Measurements from ENCODE around the gene ZFYVE16. TPM values are rescaled to one million over a fixed set of nuclear protein-coding genes. Genes with fewer than 3 reads are reported as not detected.
"Not testable (repeated sequence)": the region's sequence is repeated elsewhere in the genome, so short reads cannot be mapped to it uniquely, and the experiment has no call there.

ZFYVE16 gene
- total and polyA plus RNA-seq, 7 donors: 8.6 to 43.2 (median 29.6) TPM

DNA sequence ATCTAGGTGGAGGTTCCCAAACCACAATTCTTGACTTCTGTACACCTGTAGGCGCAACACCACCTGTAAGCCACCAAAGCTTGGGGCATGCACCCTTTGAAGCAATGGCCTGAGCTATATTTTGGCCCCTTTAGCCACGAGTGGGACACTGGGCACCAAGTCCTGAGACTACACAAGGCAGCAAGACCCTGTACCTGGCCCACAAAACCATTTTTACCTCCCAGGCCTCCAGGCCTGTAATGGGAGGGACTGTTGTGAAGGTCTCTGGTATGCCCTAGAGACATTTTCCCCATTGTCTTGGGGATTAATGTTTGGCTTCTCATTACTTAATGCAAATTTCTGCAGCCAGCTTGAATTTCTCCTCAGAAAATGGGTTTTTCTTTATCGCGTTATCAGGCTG is 55.4 kb downstream of the ZFYVE16 start:
- no peak for DNase-seq
- intact Hi-C loops (cut with DNase I): no loop called here
- no peaks in the 10 kb centered on the region for H3K4me1 ChIP-seq
- H3K9me3 ChIP-seq: peaks cover 0 to 3% (median under 1%) of the 10 kb centered on the region in 4 donors
- WGBS, 2 donors: 94 to 96% methylated on average over 4 of the region's 4 CpGs
- H3K27me3 ChIP-seq: no peaks in the 10 kb centered on the region
- TF ChIP-seq EP300 (IDR thresholded peaks at IDR 0.05): no peak
- TF ChIP-seq POLR2AphosphoS5 (IDR thresholded peaks at IDR 0.05): no peak
- TF ChIP-seq, protein P1, sequence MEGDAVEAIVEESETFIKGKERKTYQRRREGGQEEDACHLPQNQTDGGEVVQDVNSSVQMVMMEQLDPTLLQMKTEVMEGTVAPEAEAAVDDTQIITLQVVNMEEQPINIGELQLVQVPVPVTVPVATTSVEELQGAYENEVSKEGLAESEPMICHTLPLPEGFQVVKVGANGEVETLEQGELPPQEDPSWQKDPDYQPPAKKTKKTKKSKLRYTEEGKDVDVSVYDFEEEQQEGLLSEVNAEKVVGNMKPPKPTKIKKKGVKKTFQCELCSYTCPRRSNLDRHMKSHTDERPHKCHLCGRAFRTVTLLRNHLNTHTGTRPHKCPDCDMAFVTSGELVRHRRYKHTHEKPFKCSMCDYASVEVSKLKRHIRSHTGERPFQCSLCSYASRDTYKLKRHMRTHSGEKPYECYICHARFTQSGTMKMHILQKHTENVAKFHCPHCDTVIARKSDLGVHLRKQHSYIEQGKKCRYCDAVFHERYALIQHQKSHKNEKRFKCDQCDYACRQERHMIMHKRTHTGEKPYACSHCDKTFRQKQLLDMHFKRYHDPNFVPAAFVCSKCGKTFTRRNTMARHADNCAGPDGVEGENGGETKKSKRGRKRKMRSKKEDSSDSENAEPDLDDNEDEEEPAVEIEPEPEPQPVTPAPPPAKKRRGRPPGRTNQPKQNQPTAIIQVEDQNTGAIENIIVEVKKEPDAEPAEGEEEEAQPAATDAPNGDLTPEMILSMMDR (IDR thresholded peaks at IDR 0.05): no peak
- TF ChIP-seq POLR2A (IDR thresholded peaks at IDR 0.05): no peak
- no peak overlapping the region for H3K4me3 ChIP-seq
- H3K27ac ChIP-seq: no peak overlapping the region
- H3K36me3 ChIP-seq: peaks cover 0 to 84% (median 21%) of the 10 kb centered on the region in 4 donors

DNA sequence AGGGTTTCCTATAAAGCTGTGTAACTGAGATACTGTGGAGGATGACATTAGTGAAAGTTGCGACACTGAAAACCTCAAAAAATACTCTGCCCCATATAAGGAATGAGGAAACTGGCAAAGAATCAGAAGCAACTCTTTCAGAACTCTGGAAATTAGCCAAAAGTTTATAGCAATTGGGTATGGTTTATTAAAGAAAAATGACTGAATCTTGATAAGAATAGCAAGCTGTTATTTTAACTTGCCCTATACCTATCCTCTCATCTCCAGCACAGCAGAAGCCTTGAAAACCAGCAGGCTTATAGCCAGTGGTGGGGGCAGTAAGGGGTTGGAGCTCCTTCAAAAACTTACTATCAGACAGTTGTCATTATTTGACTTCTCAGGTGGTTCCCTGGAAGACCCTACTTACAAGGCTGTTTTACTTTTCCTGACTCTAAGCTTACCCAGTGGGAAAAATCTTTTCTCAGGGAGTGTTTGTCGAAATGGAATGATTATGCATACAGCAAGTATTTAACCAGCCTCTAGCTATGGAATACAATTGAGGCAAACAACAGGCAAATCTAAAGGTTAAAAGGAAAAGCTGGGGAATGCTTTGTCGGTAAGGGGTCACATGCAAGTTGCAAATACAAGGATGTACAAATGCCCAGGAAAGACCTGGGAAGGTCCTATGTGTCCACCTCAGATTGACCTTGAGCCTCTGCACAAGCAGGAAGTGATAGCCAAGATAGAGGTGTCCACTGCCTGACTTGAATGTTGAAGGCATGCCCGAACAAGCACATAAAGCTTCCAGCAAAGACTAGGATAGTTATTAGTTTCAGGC is 59.0 kb downstream of the ZFYVE16 start:
- H3K36me3 ChIP-seq: peaks cover 3 to 75% (median 19%) of the 10 kb centered on the region in 4 donors
- intact Hi-C loops (cut with DNase I): no loop called here
- H3K27ac ChIP-seq: no peak overlapping the region
- no peaks in the 10 kb centered on the region for H3K27me3 ChIP-seq
- no peak overlapping the region for H3K4me3 ChIP-seq
- TF ChIP-seq, protein P1 (IDR thresholded peaks at IDR 0.05): no peak
- TF ChIP-seq POLR2AphosphoS5 (IDR thresholded peaks at IDR 0.05): no peak
- TF ChIP-seq EP300 (IDR thresholded peaks at IDR 0.05): no peak
- TF ChIP-seq POLR2A (IDR thresholded peaks at IDR 0.05): no peak
- peaks cover 4 to 10% (median 6%) of the 10 kb centered on the region in 4 donors for H3K9me3 ChIP-seq
- no peaks in the 10 kb centered on the region for H3K4me1 ChIP-seq
- DNase-seq: no peak
- WGBS, 2 donors: 72 to 77% methylated on average over 4 of the region's 4 CpGs

DNA sequence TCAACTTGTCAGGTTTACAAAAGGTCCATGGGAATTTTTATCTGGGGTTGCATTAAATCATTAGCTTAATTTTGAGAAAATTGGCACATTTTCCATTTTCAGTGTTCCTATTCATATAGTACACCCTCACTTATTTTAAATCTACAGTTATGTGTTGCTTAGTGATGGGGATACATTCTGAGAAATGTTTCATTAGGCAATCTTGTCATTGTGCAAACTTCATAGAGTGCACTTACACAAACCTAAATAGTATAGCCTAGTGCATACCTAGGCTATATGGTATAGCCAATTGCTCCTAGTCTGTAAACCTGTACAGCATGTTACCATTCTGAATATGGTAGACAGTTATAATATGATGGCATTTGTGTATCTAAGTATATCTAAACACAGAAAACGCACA is 60.3 kb downstream of the ZFYVE16 start:
- peaks cover 3 to 67% (median 11%) of the 10 kb centered on the region in 4 donors for H3K36me3 ChIP-seq
- TF ChIP-seq POLR2A (IDR thresholded peaks at IDR 0.05) (no peak), EP300 (IDR thresholded peaks at IDR 0.05) (no peak), POLR2AphosphoS5 (IDR thresholded peaks at IDR 0.05) (no peak)
- TF ChIP-seq, protein P1 (IDR thresholded peaks at IDR 0.05): no peak
- intact Hi-C loops (cut with DNase I): no loop called here
- DNase-seq: no peak
- H3K4me1 ChIP-seq: no peaks in the 10 kb centered on the region
- no peak overlapping the region for H3K4me3 ChIP-seq
- no peaks in the 10 kb centered on the region for H3K27me3 ChIP-seq
- H3K27ac ChIP-seq: no peak overlapping the region
- 96% methylated on average over 1 of the region's 1 CpG for WGBS, 2 donors
- peaks cover 4 to 10% (median 6%) of the 10 kb centered on the region in 4 donors for H3K9me3 ChIP-seq

DNA sequence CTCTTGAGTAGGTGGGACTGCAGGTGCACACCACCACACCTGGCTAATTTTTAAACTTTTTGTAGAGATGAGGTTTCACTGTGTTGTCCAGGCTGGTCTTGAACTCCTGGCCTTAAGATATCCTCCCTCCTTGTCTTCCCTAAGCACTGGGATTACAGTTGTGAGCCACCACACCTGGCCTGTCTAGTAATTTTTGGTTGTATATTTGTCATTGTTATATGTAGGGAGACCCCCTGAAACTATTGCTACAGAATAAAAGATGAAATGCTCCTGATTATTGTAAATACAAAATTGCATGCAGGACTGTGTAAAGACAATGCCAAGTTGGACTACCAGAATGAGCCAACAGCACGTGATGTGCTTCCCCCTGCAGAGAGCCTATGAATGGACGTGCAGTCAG is 62.8 kb downstream of the ZFYVE16 start:
- H3K27me3 ChIP-seq; DNase-seq; H3K27ac ChIP-seq; H3K4me1 ChIP-seq; intact Hi-C loops (cut with DNase I); H3K4me3 ChIP-seq; H3K9me3 ChIP-seq: not testable (repeated sequence)
- 95 to 98% methylated on average over 2 of the region's 2 CpGs for WGBS, 2 donors
- peaks cover 3 to 69% (median 12%) of the 10 kb centered on the region in 4 donors for H3K36me3 ChIP-seq

DNA sequence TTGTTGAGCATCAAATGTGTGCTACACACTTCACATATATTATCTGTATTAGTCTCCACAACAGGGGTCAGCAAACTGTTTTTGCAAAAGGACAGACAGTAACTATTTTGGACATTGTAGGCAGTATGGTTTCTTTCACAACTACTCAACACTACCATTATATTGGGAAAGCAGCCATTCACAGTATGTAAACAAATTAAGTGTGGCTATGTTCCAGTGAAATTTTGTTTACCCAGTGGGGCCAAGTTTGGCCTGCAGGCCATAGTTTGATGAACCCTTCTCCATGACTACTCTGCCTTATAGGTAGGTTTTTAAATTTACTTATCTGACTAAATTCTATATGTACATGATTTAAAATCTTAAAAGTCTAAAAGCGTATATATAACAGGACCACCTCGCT is 67.1 kb downstream of the ZFYVE16 start:
- Histone ChIP-seq H3K27ac (no peak overlapping the region), H3K27me3 (no peaks in the 10 kb centered on the region), H3K4me1 (no peaks in the 10 kb centered on the region), H3K9me3 (peaks cover 4 to 7% (median 5%) of the 10 kb centered on the region in 4 donors), H3K4me3 (no peak overlapping the region), H3K36me3 (peaks cover 3 to 63% (median 15%) of the 10 kb centered on the region in 4 donors)
- intact Hi-C loops (cut with DNase I): no loop called here
- DNase-seq: no peak
- TF ChIP-seq POLR2A (IDR thresholded peaks at IDR 0.05) (no peak), EP300 (IDR thresholded peaks at IDR 0.05) (no peak), POLR2AphosphoS5 (IDR thresholded peaks at IDR 0.05) (no peak)
- TF ChIP-seq, protein P1 (IDR thresholded peaks at IDR 0.05): no peak
- WGBS, 2 donors: 99% methylated on average over 2 of the region's 2 CpGs

All from sigmoid colon (tissue), 7 donors.